HG03025 (cell line): Measurements from ENCODE around the gene PTGFRN.

Experiments used
- ATAC-seq: cut with Tn5 transposase; IDR thresholded peaks from one replicate; pipeline ENCODE4 v1.9.1; 2021; ENCODE audit warnings: mild to moderate bottlenecking, moderate library complexity; ENCODE audit not compliant: unreplicated experiment, low FRiP score

Gene PTGFRN

DNA sequence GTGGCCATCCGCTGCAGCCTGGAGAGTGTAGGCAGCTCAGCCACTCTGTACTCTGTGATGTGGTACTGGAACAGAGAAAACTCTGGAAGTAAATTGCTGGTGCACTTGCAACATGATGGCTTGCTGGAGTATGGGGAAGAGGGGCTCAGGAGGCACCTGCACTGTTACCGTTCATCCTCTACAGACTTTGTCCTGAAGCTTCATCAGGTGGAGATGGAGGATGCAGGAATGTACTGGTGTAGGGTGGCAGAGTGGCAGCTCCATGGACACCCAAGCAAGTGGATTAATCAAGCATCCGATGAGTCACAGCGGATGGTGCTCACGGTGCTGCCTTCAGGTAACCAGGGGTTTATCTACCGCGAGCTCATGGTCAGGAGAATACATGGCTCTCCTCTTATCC is 115.9 kb downstream of the PTGFRN start:
- ATAC-seq = no peak

DNA sequence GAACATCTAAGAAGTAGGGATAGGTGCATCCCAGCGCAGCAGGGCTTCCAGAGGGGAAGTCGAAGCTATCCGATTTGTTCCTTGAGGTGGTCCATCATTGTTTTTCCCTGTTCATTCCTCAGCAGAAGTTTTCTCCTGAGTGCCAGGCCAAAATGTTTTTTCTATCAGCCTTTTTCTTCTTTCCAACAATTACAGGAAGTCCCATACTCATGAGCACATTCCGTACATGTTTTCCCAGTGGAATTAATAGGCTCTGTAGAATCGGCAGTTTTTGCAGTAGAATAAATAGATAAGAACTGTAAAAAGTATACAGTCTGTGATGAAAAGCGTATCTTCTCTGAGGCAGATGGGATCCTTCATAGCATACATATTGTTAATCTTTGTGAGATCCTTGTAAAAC is 116.6 kb downstream of the PTGFRN start:
- ATAC-seq = no peak

DNA sequence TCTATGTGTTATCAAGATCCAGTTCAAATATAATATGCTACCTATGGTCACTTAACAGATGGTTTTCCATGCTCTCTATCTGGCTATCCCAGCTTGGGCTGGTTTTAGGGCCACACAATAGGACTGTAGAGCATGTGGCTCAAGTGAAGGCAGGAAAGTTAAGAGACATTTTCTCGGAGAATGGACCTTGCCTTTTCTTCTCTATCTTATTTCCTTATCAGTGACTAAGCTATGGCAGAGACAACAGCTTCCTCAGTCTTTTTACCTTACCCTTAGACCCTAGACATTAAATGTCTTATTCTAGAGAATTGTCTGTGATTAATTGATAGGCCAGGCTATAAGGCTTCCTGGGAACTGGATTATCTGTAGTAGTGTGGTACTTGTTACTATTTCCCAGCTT is 120.0 kb downstream of the PTGFRN start:
- ATAC-seq = no peak

DNA sequence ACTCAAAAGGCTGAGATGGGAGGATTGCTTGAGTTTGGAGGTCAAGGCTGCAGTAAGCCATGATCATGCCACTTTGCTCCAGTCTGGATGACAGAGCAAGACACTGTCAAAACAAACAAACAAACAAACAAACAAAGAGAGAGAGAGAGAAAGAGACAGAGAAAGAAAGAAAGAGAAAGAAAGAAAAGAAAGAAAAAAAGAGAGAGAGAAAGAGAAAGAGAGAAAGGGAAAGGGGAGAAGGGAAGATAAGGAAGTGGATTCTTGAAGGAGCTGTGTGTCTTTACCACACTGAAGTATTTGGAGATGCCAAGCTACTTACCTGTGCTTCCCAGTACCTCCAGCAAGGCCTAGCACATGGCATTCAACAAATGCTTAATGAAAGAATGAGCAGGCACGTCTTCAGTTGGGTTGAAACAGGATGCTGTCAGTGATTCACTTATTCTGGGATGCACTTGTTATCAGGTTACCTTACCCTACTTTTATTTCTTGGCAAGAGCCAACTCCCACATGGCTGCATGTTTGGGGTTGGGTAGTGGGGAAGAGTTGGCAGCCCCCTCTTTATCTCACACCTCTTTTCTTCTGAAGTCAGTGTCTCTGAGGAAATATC is 120.7 kb downstream of the PTGFRN start:
- no peak for ATAC-seq

DNA sequence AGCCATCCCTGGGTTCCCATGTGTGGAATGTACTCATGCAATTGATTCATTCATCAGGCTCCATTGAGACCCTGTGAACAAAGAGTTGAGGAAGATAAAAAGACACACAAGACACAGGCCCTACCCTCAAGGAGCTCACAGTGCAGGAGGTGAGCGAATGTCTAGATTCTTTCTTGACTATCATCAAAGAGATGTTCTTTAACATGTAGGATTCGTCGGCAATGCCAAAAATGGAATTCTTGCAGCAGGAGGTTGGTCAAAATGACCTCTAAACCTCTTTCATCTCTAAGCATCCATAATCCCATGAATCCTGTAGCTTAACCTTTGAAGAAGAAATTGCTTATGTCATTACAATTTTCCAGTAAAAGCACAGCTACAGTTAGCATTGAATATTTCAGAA is 122.5 kb downstream of the PTGFRN start:
- no peak for ATAC-seq

DNA sequence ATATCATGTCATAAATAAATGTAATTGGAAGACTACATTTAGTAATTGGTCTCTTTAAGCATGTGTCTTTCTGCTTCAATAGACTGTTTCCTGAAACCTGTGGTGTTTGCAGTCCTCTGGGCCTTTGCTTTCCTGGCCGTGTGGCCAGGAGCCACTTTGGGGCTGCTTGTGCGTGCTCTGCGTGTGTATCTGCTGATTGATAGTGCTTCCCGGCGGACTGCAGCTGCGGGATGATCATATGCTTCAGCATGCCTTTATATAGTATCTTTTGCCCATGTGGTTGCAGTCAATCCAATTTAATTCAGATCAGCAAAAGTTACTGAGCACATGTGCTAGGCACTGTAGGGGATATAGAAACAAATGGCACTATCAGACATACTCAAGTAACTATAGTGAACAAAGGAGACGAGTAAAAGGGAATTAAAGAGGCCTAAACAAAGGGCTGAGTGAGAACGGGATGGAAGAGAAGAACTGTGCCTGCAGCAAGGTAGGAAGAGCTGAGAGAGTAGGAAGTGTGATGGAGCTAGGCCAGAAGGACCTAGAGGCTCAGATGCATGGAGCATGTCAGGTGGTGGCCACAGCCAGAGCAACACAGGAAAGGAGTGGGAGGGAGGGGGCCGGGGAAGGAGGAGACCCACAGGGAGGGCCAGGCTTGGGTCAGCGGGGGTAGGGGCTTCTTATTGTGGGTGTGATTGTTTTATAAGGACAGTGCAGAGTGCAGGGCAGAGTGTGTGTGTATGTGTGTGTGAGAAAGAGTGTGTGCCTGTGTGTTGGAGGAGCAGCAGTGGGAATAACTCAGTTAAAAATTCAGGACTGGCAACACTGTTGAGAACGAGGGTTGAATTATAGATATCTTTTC is 123.2 kb downstream of the PTGFRN start:
- ATAC-seq = no peak

DNA sequence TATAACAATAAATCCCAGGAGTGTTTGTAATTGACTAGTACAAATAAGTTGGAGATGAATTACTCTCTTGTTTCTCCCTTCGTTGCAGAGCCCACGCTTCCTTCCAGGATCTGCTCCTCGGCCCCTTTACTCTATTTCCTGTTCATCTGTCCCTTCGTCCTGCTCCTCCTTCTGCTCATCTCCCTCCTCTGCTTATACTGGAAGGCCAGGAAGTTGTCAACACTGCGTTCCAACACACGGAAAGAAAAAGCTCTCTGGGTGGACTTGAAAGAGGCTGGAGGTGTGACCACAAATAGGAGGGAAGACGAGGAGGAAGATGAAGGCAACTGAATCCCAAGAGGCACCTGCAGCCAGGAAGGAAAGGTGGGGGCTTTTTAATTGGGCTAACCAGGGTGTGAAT is 124.1 kb downstream of the PTGFRN start:
- ATAC-seq = no peak

DNA sequence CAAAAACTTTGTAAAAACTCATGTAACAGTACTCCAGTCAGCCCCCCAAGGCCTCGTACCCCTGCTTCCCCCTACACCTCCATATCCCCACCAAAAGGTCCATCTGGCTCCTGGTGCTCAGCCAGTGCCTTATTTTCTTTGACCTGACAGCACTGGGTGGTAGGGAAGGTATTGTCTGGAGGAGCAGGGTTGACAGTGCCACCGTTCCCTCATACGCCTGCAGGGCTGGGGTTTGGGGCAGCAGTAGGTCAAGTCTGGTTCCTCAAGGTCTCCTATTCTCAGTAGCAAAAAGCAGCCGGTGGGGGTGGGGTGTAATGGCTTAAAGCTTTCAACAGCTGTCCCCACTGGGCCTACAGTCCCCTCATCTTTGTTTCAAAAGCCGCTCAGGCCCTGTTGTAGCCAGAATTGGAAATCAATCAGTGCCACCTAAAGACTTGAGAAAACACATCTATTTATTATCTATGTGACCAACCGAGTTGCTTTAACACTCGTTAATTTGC is 125.1 kb downstream of the PTGFRN start:
- no peak for ATAC-seq

DNA sequence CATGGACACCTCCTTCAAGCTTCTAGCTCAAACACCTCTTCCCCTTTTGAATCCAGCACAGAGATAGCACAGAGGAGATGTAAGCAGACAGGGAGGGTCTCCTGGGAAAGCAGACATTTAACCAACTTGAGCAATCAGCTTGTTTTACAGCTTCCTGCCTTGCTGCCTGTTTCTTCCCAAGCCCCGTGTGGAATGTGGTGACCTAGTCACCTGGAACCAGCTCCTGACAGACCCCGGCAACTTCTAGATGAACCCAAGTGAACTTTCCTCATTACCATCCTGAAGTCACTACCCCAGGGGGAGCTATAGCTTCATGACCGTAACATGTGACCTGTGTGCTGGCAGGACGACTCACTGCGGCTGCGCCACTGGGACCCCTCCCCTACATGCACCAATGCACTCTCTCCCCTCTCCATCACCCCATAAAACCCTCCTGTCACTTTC is 126.3 kb downstream of the PTGFRN start:
- no peak for ATAC-seq

DNA sequence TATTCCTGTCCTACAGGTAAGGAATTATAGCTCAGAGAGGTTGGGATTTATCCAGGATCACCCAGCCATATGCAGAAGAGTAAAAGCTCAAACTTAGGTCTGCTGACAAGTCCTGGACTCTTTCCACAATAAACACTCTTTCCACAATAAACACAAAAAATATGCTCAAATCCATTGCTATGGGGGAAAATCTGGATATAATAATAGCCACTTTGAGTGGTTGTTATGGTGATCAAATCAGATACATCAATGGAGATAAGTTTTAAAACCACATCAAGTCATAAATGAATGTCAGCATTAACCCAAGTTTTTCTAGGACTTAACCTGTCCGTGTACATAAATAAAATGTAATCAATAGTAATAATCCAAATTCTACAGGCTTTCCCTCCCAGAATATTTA is 128.1 kb downstream of the PTGFRN start:
- no peak for ATAC-seq

DNA sequence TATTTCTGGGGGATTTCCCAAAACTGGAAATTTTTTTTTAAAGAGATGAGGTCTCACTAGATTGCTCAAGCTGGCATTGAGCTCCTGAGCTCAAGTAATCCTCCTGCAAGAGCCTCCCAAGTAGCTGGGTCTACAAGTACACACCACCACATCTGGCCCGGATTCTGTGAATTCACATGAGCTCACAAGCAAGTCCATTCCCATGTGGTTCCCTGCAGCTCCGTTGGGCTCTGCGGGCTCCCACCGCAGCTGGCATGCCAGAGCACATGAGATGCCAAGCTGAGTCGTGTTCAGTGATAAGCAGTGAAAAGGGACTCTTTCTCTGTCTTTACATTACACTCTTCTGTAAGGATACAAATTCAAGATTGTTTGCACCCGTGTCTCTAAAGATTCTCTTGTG is 128.5 kb downstream of the PTGFRN start:
- no peak for ATAC-seq
